DND-41 (cell line): ENCODE measurements around the gene SLC35E2B.
"Not testable (repeated sequence)": the region's sequence is repeated elsewhere in the genome, so short reads cannot be mapped to it uniquely, and the experiment has no call there.

Experiments used
- EZH2 ChIP-seq: IDR thresholded peaks from 3 replicates; pipeline ENCODE4 v1.6.1; 2012; ENCODE audit warnings: borderline replicate concordance, low read depth, mild to moderate bottlenecking, moderate library complexity, low read length, inconsistent platforms; ENCODE audit not compliant: severe bottlenecking
- TF ChIP-seq, protein P1 (sequence below): IDR thresholded peaks from 2 replicates; pipeline ENCODE4 v1.5.1; 2012; ENCODE audit warnings: borderline replicate concordance, low read length, moderate library complexity, mild to moderate bottlenecking; ENCODE audit not compliant: poor library complexity, severe bottlenecking; ENCODE audit errors: extremely low read depth

DNA sequence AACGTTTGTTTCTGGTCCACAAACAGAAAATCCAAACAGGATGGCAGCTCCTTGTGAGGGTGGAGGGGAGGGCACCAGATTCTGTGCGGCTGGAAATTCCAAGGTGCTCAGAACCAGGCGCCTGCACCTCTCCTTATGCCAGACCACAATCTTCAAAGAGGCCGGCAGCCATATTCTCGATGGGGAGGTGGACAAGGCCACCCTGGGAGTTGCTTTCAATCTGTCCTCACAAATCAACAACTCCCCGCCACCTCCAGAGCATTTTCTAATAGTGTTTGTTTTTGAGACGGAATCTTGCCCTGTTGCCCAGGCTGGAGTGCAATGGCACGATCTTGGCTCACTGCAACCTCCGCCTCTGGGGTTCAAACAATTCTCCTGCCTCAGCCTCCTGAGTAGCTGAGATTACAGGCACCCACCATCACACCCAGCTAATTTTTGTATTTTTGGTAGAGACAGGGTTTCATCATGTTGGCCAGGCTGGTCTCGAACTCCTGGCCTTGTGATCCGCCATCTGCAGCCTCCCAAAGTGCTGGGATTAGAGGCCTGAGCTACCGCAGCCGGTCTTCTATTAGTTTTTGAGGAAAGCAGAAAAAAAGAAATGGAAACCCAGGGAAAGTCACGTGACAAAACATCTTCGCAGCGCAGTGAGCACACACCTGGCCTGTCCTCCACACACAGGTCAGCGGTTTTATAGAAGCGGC lies 36.7 kb upstream of the SLC35E2B start:
- TF ChIP-seq, protein P1, sequence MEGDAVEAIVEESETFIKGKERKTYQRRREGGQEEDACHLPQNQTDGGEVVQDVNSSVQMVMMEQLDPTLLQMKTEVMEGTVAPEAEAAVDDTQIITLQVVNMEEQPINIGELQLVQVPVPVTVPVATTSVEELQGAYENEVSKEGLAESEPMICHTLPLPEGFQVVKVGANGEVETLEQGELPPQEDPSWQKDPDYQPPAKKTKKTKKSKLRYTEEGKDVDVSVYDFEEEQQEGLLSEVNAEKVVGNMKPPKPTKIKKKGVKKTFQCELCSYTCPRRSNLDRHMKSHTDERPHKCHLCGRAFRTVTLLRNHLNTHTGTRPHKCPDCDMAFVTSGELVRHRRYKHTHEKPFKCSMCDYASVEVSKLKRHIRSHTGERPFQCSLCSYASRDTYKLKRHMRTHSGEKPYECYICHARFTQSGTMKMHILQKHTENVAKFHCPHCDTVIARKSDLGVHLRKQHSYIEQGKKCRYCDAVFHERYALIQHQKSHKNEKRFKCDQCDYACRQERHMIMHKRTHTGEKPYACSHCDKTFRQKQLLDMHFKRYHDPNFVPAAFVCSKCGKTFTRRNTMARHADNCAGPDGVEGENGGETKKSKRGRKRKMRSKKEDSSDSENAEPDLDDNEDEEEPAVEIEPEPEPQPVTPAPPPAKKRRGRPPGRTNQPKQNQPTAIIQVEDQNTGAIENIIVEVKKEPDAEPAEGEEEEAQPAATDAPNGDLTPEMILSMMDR, result not testable (repeated sequence)
- not testable (repeated sequence) for TF ChIP-seq EZH2
